ENCODE measurements around the gene ASF1A. TPM values are rescaled to one million over a fixed set of nuclear protein-coding genes. Genes with fewer than 3 reads are reported as not detected.

ASF1A gene
- polyA plus RNA-seq, 1 donor from 2014 or later = 65.6 TPM

DNA sequence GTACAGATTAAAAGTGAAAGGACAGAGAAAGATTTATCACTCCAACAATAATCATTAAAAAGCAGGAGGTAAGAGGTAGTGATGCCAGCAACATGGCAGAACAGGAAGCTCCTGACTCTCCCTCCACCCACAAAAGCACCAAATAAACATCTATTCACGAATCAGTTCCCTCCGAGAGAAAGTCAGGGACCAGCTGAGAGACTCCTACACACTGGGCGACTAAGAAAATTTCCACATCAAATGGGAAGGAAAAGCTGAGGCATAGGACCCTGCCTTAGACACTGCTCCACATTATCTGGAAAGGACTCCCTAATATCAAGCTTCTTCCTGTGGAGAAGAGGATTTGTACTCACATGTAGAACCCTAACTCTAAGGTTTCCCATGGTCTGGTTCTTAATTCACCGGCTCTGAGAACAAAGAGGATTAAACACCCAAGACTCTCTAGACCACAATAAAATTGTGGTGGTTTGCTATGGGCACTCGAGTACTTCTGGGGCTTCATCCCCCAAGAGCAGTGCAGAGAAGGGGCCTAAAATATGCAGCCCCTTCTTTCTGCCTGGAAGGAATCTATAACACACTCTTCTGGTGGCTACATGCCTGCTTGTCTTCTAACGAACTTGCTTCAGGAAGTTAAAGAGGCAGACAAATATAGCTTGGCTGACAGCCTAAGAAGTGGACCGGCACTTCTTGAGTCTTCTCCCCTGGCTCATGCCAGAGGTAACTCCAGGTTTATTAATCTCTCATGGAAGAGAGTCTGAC is 29.4 kb upstream of the ASF1A start:
- Histone ChIP-seq H3K36me3 (ENCODE audit: insufficient read depth, low read length) (no peaks in the 10 kb centered on the region), H3K9ac (ENCODE audit: low read length) (no peak overlapping the region), H3K79me2 (replicated peaks; ENCODE audit: insufficient read depth, low read length) (no peaks in the 10 kb centered on the region), H3K27me3 (ENCODE audit: insufficient read depth, low read depth, low read length) (no peaks in the 10 kb centered on the region), H3K9me3 (ENCODE audit: low read length) (no peaks in the 10 kb centered on the region), H3K9me2 (ENCODE audit: insufficient read depth, low read length) (no peaks in the 10 kb centered on the region), H2AFZ (ENCODE audit: low read depth, low read length) (no peak overlapping the region), H3F3A (ENCODE audit: insufficient read depth, low read length, poor library complexity, severe bottlenecking) (no peaks in the 10 kb centered on the region), H3K4me3 (ENCODE audit: low read length) (no peak overlapping the region), H3K27ac (ENCODE audit: low read length) (no peak overlapping the region), H3K4me2 (ENCODE audit: low read length) (no peak overlapping the region), H4K20me1 (ENCODE audit: insufficient read depth) (no peaks in the 10 kb centered on the region)
- TF ChIP-seq EZH2 (IDR thresholded peaks at IDR 0.05; ENCODE audit: borderline replicate concordance, insufficient read depth, low read length, poor library complexity, severe bottlenecking) (no peak), SMC3 (conservative IDR thresholded peaks at IDR 0.05; ENCODE audit: poor library complexity) (no peak)
- TF ChIP-seq, protein P1, sequence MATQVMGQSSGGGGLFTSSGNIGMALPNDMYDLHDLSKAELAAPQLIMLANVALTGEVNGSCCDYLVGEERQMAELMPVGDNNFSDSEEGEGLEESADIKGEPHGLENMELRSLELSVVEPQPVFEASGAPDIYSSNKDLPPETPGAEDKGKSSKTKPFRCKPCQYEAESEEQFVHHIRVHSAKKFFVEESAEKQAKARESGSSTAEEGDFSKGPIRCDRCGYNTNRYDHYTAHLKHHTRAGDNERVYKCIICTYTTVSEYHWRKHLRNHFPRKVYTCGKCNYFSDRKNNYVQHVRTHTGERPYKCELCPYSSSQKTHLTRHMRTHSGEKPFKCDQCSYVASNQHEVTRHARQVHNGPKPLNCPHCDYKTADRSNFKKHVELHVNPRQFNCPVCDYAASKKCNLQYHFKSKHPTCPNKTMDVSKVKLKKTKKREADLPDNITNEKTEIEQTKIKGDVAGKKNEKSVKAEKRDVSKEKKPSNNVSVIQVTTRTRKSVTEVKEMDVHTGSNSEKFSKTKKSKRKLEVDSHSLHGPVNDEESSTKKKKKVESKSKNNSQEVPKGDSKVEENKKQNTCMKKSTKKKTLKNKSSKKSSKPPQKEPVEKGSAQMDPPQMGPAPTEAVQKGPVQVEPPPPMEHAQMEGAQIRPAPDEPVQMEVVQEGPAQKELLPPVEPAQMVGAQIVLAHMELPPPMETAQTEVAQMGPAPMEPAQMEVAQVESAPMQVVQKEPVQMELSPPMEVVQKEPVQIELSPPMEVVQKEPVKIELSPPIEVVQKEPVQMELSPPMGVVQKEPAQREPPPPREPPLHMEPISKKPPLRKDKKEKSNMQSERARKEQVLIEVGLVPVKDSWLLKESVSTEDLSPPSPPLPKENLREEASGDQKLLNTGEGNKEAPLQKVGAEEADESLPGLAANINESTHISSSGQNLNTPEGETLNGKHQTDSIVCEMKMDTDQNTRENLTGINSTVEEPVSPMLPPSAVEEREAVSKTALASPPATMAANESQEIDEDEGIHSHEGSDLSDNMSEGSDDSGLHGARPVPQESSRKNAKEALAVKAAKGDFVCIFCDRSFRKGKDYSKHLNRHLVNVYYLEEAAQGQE (IDR thresholded peaks at IDR 0.05; ENCODE audit: borderline replicate concordance) = no peak

DNA sequence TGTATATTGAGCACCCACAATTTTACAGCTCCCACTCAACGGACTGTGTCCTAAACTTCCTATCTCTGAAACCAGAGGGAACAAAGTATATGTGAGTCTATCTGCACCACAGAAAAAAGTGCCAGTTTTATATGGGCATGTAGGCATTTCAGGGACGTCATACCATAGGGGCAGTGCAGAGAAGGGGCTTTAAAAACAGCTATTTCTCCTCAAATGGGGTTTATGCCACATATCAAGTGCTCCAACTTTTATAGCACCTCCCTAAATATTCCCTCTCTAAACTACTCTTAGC is 28.9 kb upstream of the ASF1A start:
- no peaks in the 10 kb centered on the region for H3K9me3 ChIP-seq (ENCODE audit: low read length)
- no peak overlapping the region for H3K4me2 ChIP-seq (ENCODE audit: low read length)
- no peaks in the 10 kb centered on the region for H3K27me3 ChIP-seq (ENCODE audit: insufficient read depth, low read depth, low read length)
- no peaks in the 10 kb centered on the region for H3K79me2 ChIP-seq (replicated peaks; ENCODE audit: insufficient read depth, low read length)
- no peak overlapping the region for H3K4me3 ChIP-seq (ENCODE audit: low read length)
- no peaks in the 10 kb centered on the region for H3F3A ChIP-seq (ENCODE audit: insufficient read depth, low read length, poor library complexity, severe bottlenecking)
- H3K27ac ChIP-seq (ENCODE audit: low read length) = no peak overlapping the region
- no peaks in the 10 kb centered on the region for H3K36me3 ChIP-seq (ENCODE audit: insufficient read depth, low read length)
- no peak overlapping the region for H3K9ac ChIP-seq (ENCODE audit: low read length)
- no peaks in the 10 kb centered on the region for H3K9me2 ChIP-seq (ENCODE audit: insufficient read depth, low read length)
- no peak overlapping the region for H2AFZ ChIP-seq (ENCODE audit: low read depth, low read length)
- H4K20me1 ChIP-seq (ENCODE audit: insufficient read depth) = no peaks in the 10 kb centered on the region
- TF ChIP-seq MXI1 (conservative IDR thresholded peaks at IDR 0.05; ENCODE audit: poor library complexity, severe bottlenecking) = no peak
- TF ChIP-seq TAF1 (IDR thresholded peaks at IDR 0.05; ENCODE audit: low read depth) = no peak
- no peak for TF ChIP-seq POLR2AphosphoS5 (IDR thresholded peaks at IDR 0.05)
- no peak for TF ChIP-seq RAD21 (conservative IDR thresholded peaks at IDR 0.05)
- no peak for TF ChIP-seq EZH2 (IDR thresholded peaks at IDR 0.05; ENCODE audit: borderline replicate concordance, insufficient read depth, low read length, poor library complexity, severe bottlenecking)
- no peak for TF ChIP-seq EP300 (conservative IDR thresholded peaks at IDR 0.05; ENCODE audit: poor library complexity, severe bottlenecking)
- no peak for TF ChIP-seq SMC3 (conservative IDR thresholded peaks at IDR 0.05; ENCODE audit: poor library complexity)
- TF ChIP-seq, protein P2, sequence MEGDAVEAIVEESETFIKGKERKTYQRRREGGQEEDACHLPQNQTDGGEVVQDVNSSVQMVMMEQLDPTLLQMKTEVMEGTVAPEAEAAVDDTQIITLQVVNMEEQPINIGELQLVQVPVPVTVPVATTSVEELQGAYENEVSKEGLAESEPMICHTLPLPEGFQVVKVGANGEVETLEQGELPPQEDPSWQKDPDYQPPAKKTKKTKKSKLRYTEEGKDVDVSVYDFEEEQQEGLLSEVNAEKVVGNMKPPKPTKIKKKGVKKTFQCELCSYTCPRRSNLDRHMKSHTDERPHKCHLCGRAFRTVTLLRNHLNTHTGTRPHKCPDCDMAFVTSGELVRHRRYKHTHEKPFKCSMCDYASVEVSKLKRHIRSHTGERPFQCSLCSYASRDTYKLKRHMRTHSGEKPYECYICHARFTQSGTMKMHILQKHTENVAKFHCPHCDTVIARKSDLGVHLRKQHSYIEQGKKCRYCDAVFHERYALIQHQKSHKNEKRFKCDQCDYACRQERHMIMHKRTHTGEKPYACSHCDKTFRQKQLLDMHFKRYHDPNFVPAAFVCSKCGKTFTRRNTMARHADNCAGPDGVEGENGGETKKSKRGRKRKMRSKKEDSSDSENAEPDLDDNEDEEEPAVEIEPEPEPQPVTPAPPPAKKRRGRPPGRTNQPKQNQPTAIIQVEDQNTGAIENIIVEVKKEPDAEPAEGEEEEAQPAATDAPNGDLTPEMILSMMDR (IDR thresholded peaks at IDR 0.05; ENCODE audit: poor library complexity, severe bottlenecking) = no peak
- TF ChIP-seq, protein P1 (IDR thresholded peaks at IDR 0.05; ENCODE audit: borderline replicate concordance) = no peak
